Adrenal gland (tissue), 5 donors: ENCODE data around the gene ME1.

ENCODE experiments used
- CTCF ChIP-seq, 6 experiments: fragments of 450-650 bp in 4 of 6; fragments of 200-600 bp in 2 of 6; sonication (generic) in 1 of 6; IDR thresholded peaks; 1 replicate in 5 of 6; 2 replicates in 1 of 6; pipeline versions ENCODE4 v1.5.1 to v1.8.0; 2016 to 2021; ENCODE audit warnings: antibody characterized with exemption in 6 of 6, mild to moderate bottlenecking in 2 of 6, moderate library complexity in 1 of 6
- POLR2A ChIP-seq, 2 donors: fragments of 450-650 bp; IDR thresholded peaks; one replicate each; pipeline ENCODE4 v1.6.1; 2017; ENCODE audit warnings: antibody characterized with exemption in 2 of 2, mild to moderate bottlenecking in 2 of 2, moderate library complexity in 1 of 2
- donor health status: DM: no; HTN: no; CAD: no.

GRCh38 chr6:83198486-83199172 lies 232.2 kb downstream of the ME1 start:
- TF ChIP-seq CTCF (IDR thresholded peaks at IDR 0.05): no peak
- no peak for TF ChIP-seq POLR2A (IDR thresholded peaks at IDR 0.05)
